HCT116 (cell line): ENCODE measurements around the gene PACRG. TPM values are rescaled to one million over a fixed set of nuclear protein-coding genes. Genes with fewer than 3 reads are reported as not detected.

ENCODE experiments used
- ATAC-seq: fragments of 200-7000 bp; cut with Tn5 transposase; 2 replicates; pipeline ENCODE4 v1.9.1; 2020; ENCODE audit warnings: mild to moderate bottlenecking, moderate library complexity
- BruUV-seq: library from RNA; stranded (reverse); fragments of 400-500 nt; replicated peaks from 2 replicates; lab custom pipeline; 2021; lab: Mats Ljungman, UMichigan
- CTCF ChIA-PET: fragments of 300-600 bp; sonication (Branson Sonifier 250); formaldehyde crosslinking; loops from one replicate; lab custom pipeline; 2021; ENCODE audit warnings: antibody characterized with exemption; lab: Charles Lee
- POLR2A ChIA-PET: fragments of 300-600, 350-600 bp; sonication (Branson Sonifier 250); formaldehyde crosslinking; loops from one replicate; lab custom pipeline; 2021; ENCODE audit warnings: antibody characterized with exemption; lab: Charles Lee
- RAD21 ChIA-PET, 2 experiments: fragments of 300-600 bp; sonication (Branson Sonifier 250); formaldehyde crosslinking; loops; one replicate each; lab custom pipeline; 2023; ENCODE audit warnings: low total read pairs in 2 of 2; ENCODE audit not compliant: uncharacterized antibody in 2 of 2, unreplicated experiment in 2 of 2, low non-redundant PET in 1 of 2; lab: Charles Lee
- DNase-seq: peaks from one replicate; pipeline ENCODE4 v3.0.0-alpha.2; 2010; ENCODE audit warnings: low read depth, low spot score
- H2AFZ ChIP-seq: fragments of 200-600 bp; shearing (Covaris generic), sonication (generic); 2 replicates; pipeline ENCODE4 v1.6.1; 2017; ENCODE audit warnings: low read depth, mixed run types, mixed read lengths, antibody characterized with exemption, low read length; ENCODE audit not compliant: poor library complexity, severe bottlenecking
- H3K27ac ChIP-seq: 2 replicates; pipeline ENCODE4 v1.5.1; 2012; ENCODE audit warnings: low read depth, low read length
- H3K27me3 ChIP-seq: fragments of 200-600 bp; sonication (generic); 2 replicates; pipeline ENCODE4 v1.6.1; 2016; ENCODE audit warnings: mixed run types, low read length, mixed read lengths; ENCODE audit not compliant: insufficient read depth
- H3K36me3 ChIP-seq, 2 experiments: fragments of 200-500 bp in 1 of 2; fragments of 200-600 bp in 1 of 2; sonication (Bioruptor generic) in 1 of 2; sonication (generic) in 1 of 2; 2 replicates each; pipeline versions ENCODE4 v1.5.1 to v1.6.1; 2014 to 2016; ENCODE audit warnings: low read length in 2 of 2, inconsistent platforms in 1 of 2, mixed read lengths in 1 of 2, mixed run types in 1 of 2; ENCODE audit not compliant: insufficient read depth in 2 of 2, control insufficient read depth in 1 of 2
- H3K4me1 ChIP-seq, 2 experiments: fragments of 200-600 bp in 1 of 2; sonication (generic) in 1 of 2; 2 replicates each; pipeline versions ENCODE4 v1.5.1 to v1.6.1; 2012 to 2017; ENCODE audit warnings: low read length in 2 of 2, inconsistent platforms in 1 of 2, mild to moderate bottlenecking in 1 of 2, mixed read lengths in 1 of 2, mixed run types in 1 of 2, moderate library complexity in 1 of 2; ENCODE audit not compliant: insufficient read depth in 2 of 2, control insufficient read depth in 1 of 2
- H3K4me2 ChIP-seq: fragments of 200-600 bp; sonication (generic); 2 replicates; pipeline ENCODE4 v1.6.1; 2017; ENCODE audit warnings: mixed run types, low read length, mixed read lengths
- H3K4me3 ChIP-seq, 2 experiments: fragments of 200-600 bp in 1 of 2; sonication (generic) in 1 of 2; replicated peaks in 1 of 2; 2 replicates each; pipeline ENCODE4 v1.5.1; 2011 to 2016; ENCODE audit warnings: low read length in 2 of 2, control low read depth in 1 of 2, low read depth in 1 of 2, mild to moderate bottlenecking in 1 of 2, mixed read lengths in 1 of 2, mixed run types in 1 of 2
- H3K79me2 ChIP-seq: fragments of 200-600 bp; sonication (generic); 2 replicates; pipeline ENCODE4 v1.6.1; 2017; ENCODE audit warnings: mild to moderate bottlenecking, mixed run types, low read length, moderate library complexity, mixed read lengths; ENCODE audit not compliant: insufficient read depth
- H3K9ac ChIP-seq: fragments of 200-600 bp; sonication (generic); 2 replicates; pipeline ENCODE4 v1.6.1; 2016; ENCODE audit warnings: low read length, mixed read lengths
- H3K9me2 ChIP-seq: fragments of 200-600 bp; sonication (generic), shearing (Covaris generic); 2 replicates; pipeline ENCODE4 v1.6.1; 2017; ENCODE audit warnings: mixed run types, mild to moderate bottlenecking, moderate library complexity; ENCODE audit not compliant: insufficient read depth
- H3K9me3 ChIP-seq, 2 experiments: fragments of 200-500 bp in 1 of 2; fragments of 200-600 bp in 1 of 2; sonication (Bioruptor generic) in 1 of 2; sonication (generic) in 1 of 2; 2 replicates each; pipeline ENCODE4 v1.6.1; 2014 to 2017; ENCODE audit warnings: low read length in 2 of 2, mixed read lengths in 2 of 2, inconsistent platforms in 1 of 2, low read depth in 1 of 2, mild to moderate bottlenecking in 1 of 2, mixed run types in 1 of 2, moderate library complexity in 1 of 2; ENCODE audit not compliant: control insufficient read depth in 1 of 2, insufficient read depth in 1 of 2
- H4K20me1 ChIP-seq: fragments of 200-600 bp; sonication (generic), shearing (Covaris generic); 2 replicates; pipeline ENCODE4 v1.6.1; 2017; ENCODE audit warnings: mixed run types, mild to moderate bottlenecking, moderate library complexity; ENCODE audit not compliant: insufficient read depth
- CBX3 ChIP-seq: IDR thresholded peaks from 2 replicates; pipeline ENCODE4 v1.6.1; 2012; ENCODE audit warnings: low read depth
- CTCF ChIP-seq, 3 experiments: fragments of 200-600 bp in 1 of 3; sonication (generic) in 1 of 3; IDR thresholded peaks in 2 of 3; conservative IDR thresholded peaks in 1 of 3; 2 replicates each; pipeline ENCODE4 v1.5.1; 2012 to 2017; ENCODE audit warnings: low read depth in 2 of 3, low read length in 2 of 3, antibody characterized with exemption in 1 of 3, borderline replicate concordance in 1 of 3, control low read depth in 1 of 3, mild to moderate bottlenecking in 1 of 3, mixed read lengths in 1 of 3, mixed run types in 1 of 3, moderate library complexity in 1 of 3; ENCODE audit not compliant: insufficient read depth in 1 of 3
- EGR1 ChIP-seq: IDR thresholded peaks from 2 replicates; pipeline ENCODE4 v1.6.1; 2012; ENCODE audit warnings: low read depth
- ELF1 ChIP-seq: IDR thresholded peaks from 2 replicates; pipeline ENCODE4 v1.6.1; 2012; ENCODE audit warnings: low read depth, borderline replicate concordance
- EZH2 ChIP-seq: fragments of 200-600 bp; sonication (generic); IDR thresholded peaks from 2 replicates; pipeline ENCODE4 v1.6.1; 2017; ENCODE audit warnings: antibody characterized with exemption, mixed run types
- EZH2phosphoT487 ChIP-seq: fragments of 200-600 bp; IDR thresholded peaks from 2 replicates; pipeline ENCODE4 v1.6.1; 2018; ENCODE audit warnings: antibody characterized with exemption, borderline replicate concordance
- FOSL1 ChIP-seq: IDR thresholded peaks from 2 replicates; pipeline ENCODE4 v1.6.1; 2012; ENCODE audit warnings: low read depth
- JUND ChIP-seq: IDR thresholded peaks from 2 replicates; pipeline ENCODE4 v1.6.1; 2012
- RAD21 ChIP-seq: IDR thresholded peaks from 2 replicates; pipeline ENCODE4 v1.6.1; 2012; ENCODE audit warnings: low read depth, mild to moderate bottlenecking
- REST ChIP-seq: IDR thresholded peaks from 2 replicates; pipeline ENCODE4 v1.6.1; 2012; ENCODE audit warnings: low read depth
- SP1 ChIP-seq: IDR thresholded peaks from 2 replicates; pipeline ENCODE4 v1.6.1; 2012; ENCODE audit warnings: low read depth
- YY1 ChIP-seq: IDR thresholded peaks from 2 replicates; pipeline ENCODE4 v1.6.1; 2011; ENCODE audit warnings: low read length, low read depth, moderate library complexity, mild to moderate bottlenecking; ENCODE audit not compliant: insufficient replicate concordance; ENCODE audit errors: extremely low read depth
- ZBTB33 ChIP-seq: IDR thresholded peaks from 2 replicates; pipeline ENCODE4 v1.6.1; 2011; ENCODE audit warnings: mild to moderate bottlenecking, low read length, moderate library complexity; ENCODE audit not compliant: insufficient replicate concordance; ENCODE audit errors: extremely low read depth
- intact Hi-C: fragments of 100-400 bp; cut with micrococcal nuclease; formaldehyde crosslinking; loops from 2 replicates; pipeline ENCODE4 v1.10.0; 2022
- total RNA-seq: library from RNA; stranded (reverse); gene quantifications from one replicate; pipeline ENCODE4 v1.2.1, GENCODE V29; 2021; ENCODE audit not compliant: unreplicated experiment
- TF ChIP-seq, protein P1 (sequence below): IDR thresholded peaks from 2 replicates; pipeline ENCODE4 v1.6.1; 2012

The PACRG gene
- total RNA-seq, 1 experiment from 2014 or later: 0.71 TPM

- TF ChIP-seq REST: no peak
Observed at GRCh38 chr6:163008626-163009025, 280.9 kb downstream of the PACRG start (continued).

DNA sequence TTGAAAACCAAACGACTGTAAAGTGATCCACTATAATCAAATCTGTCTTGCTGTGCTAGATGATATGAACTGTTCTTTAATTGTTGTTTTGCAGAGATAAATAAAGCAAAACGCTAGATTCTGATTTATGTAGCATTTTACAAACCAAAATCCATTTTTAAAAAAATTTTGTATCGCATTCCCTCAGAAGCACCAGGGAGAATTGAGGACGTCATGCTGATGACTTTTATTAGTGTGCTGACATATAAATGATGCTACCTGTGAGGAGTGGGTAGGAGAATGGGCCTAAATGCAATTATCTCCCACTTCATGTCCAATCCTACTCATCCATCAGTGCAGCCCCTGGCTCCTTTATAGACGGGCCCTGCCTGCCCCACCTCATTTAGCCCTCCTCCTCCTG, 282.4 kb downstream of the PACRG start:
- CTCF ChIA-PET: no interaction called here
- H3K27me3 ChIP-seq: no peaks in the 10 kb centered on the region
- H3K27ac ChIP-seq: no peak overlapping the region
- no peaks in the 10 kb centered on the region for H3K9me3 ChIP-seq
- no peak overlapping the region for H3K4me2 ChIP-seq
- no peak for ATAC-seq
- intact Hi-C loops: no loop called here
- H2AFZ ChIP-seq: no peak overlapping the region
- H3K4me3 ChIP-seq: no peak overlapping the region
- H4K20me1 ChIP-seq: no peaks in the 10 kb centered on the region
- H3K36me3 ChIP-seq: no peaks in the 10 kb centered on the region
- DNase-seq: no peak
- POLR2A ChIA-PET: no interaction called here
- H3K9ac ChIP-seq: no peak overlapping the region
- no peaks in the 10 kb centered on the region for H3K4me1 ChIP-seq
- H3K9me2 ChIP-seq: no peaks in the 10 kb centered on the region
- no TSS peak for BruUV-seq
- RAD21 ChIA-PET: no interaction called here
- no peaks in the 10 kb centered on the region for H3K79me2 ChIP-seq
- TF ChIP-seq FOSL1 (no peak), ZBTB33 (no peak), REST (no peak), RAD21 (no peak), EZH2phosphoT487 (no peak), EGR1 (no peak), JUND (no peak), ELF1 (no peak), EZH2 (no peak), YY1 (no peak), SP1 (no peak), CBX3 (no peak), CTCF (IDR thresholded peaks at IDR 0.05 in 2 of 3, conservative IDR thresholded peaks at IDR 0.05 in 1 of 3; ENCODE audit: borderline replicate concordance in 1 of 3, insufficient read depth in 1 of 3, low read depth in 2 of 3, low read length in 2 of 3) (no peak)
- TF ChIP-seq, protein P1, sequence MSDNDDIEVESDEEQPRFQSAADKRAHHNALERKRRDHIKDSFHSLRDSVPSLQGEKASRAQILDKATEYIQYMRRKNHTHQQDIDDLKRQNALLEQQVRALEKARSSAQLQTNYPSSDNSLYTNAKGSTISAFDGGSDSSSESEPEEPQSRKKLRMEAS: no peak
